ENCODE data around the gene ABHD2. TPM values are rescaled to one million over a fixed set of nuclear protein-coding genes. Genes with fewer than 3 reads are reported as not detected.

Gene ABHD2
- total and polyA plus RNA-seq, 9 of the 15 experiments (the other 6 are each of a cell fraction or from before 2014, with no cell fraction given), result 16.9 to 99.8 (median 47.5) TPM

- TF ChIP-seq ZNF121 (CRISPR knock-in tag; conservative IDR thresholded peaks at IDR 0.05), result 0 out of 2 replicates have a peak, but pooled peaks have one; percentile 25
- TF ChIP-seq HNRNPLL (IDR thresholded peaks at IDR 0.05; ENCODE audit: low read depth, low read length, poor library complexity, severe bottlenecking), result peak; percentile 55
- TF ChIP-seq NCOA4 (IDR thresholded peaks at IDR 0.05; ENCODE audit: partially characterized antibody), result no peak
- no peak for TF ChIP-seq ELF4 (CRISPR knock-in tag; IDR thresholded peaks at IDR 0.05)
- peak; percentile 96 for TF ChIP-seq NKRF (IDR thresholded peaks at IDR 0.05; ENCODE audit: borderline replicate concordance)
- no peak for TF ChIP-seq KDM1A (IDR thresholded peaks at IDR 0.05)
- TF ChIP-seq VEZF1 (CRISPR knock-in tag; IDR thresholded peaks at IDR 0.05), result peak; percentile 79
- TF ChIP-seq HMGXB4 (CRISPR knock-in tag; IDR thresholded peaks at IDR 0.05), result peak; percentile 64; the same call in 1 of the 2 replicates
- TF ChIP-seq SIRT6 (IDR thresholded peaks at IDR 0.05; ENCODE audit: low read depth, low read length), result no peak
- TF ChIP-seq SMARCE1 (IDR thresholded peaks at IDR 0.05), result no peak
- TF ChIP-seq NR2F6 (CRISPR knock-in tag; IDR thresholded peaks at IDR 0.05), result no peak
- 0 out of 4 replicates have a peak, but pooled peaks of 1 of the 2 experiments have one; percentile 6 for TF ChIP-seq TRIM24 (IDR thresholded peaks at IDR 0.05)
- TF ChIP-seq CBFB (CRISPR knock-in tag; IDR thresholded peaks at IDR 0.05), result peak; percentile 97
- TF ChIP-seq ZNF239 (CRISPR knock-in tag; IDR thresholded peaks at IDR 0.05), result no peak
- TF ChIP-seq ZBTB26 (CRISPR knock-in tag; IDR thresholded peaks at IDR 0.05), result no peak
- TF ChIP-seq CTCFL (IDR thresholded peaks at IDR 0.05; ENCODE audit: borderline replicate concordance, insufficient read depth, low read depth, low read length, poor library complexity, severe bottlenecking), result peak; percentile 40
- TF ChIP-seq C11orf30 (IDR thresholded peaks at IDR 0.05; ENCODE audit: low read depth), result peak; percentile 49
- no peak for TF ChIP-seq BRD4 (IDR thresholded peaks at IDR 0.05)
- no peak for TF ChIP-seq NCOA6 (IDR thresholded peaks at IDR 0.05)
- peak; percentile 81; the same call in 1 of the 2 replicates for TF ChIP-seq SP1 (CRISPR knock-in tag; IDR thresholded peaks at IDR 0.05)
Observed at GRCh38 chr15:89243691-89244573, 155.7 kb downstream of the ABHD2 start, which contains the start of gene FANCI (continued).
